Gastrocnemius medialis (tissue), 4 donors: ENCODE measurements around the gene PRKCE.

Source experiments
- POLR2A ChIP-seq, 2 donors: fragments of 450-650 bp; IDR thresholded peaks; one replicate each; pipeline ENCODE4 v1.6.1; 2017; ENCODE audit warnings: antibody characterized with exemption in 2 of 2, mild to moderate bottlenecking in 2 of 2, moderate library complexity in 2 of 2
- TF ChIP-seq, protein P1 (sequence below), 5 experiments: fragments of 450-650 bp in 3 of 5; fragments of 200-600 bp in 2 of 5; sonication (generic) in 2 of 5; IDR thresholded peaks in 4 of 5; conservative IDR thresholded peaks in 1 of 5; 1 replicate in 4 of 5; 2 replicates in 1 of 5; pipeline ENCODE4 v1.5.1; 2016 to 2019; ENCODE audit warnings: antibody characterized with exemption in 5 of 5, mild to moderate bottlenecking in 3 of 5, moderate library complexity in 3 of 5

- TF ChIP-seq, protein P1, sequence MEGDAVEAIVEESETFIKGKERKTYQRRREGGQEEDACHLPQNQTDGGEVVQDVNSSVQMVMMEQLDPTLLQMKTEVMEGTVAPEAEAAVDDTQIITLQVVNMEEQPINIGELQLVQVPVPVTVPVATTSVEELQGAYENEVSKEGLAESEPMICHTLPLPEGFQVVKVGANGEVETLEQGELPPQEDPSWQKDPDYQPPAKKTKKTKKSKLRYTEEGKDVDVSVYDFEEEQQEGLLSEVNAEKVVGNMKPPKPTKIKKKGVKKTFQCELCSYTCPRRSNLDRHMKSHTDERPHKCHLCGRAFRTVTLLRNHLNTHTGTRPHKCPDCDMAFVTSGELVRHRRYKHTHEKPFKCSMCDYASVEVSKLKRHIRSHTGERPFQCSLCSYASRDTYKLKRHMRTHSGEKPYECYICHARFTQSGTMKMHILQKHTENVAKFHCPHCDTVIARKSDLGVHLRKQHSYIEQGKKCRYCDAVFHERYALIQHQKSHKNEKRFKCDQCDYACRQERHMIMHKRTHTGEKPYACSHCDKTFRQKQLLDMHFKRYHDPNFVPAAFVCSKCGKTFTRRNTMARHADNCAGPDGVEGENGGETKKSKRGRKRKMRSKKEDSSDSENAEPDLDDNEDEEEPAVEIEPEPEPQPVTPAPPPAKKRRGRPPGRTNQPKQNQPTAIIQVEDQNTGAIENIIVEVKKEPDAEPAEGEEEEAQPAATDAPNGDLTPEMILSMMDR (IDR thresholded peaks at IDR 0.05 in 4 of 5, conservative IDR thresholded peaks at IDR 0.05 in 1 of 5): no peak
- no peak for TF ChIP-seq POLR2A (IDR thresholded peaks at IDR 0.05)
These were observed 36.5 kb upstream of the PRKCE start for GRCh38 chr2:45614871-45615415.
